NCI-H526 treated with DMSO at 0.1 percent for 48 hours (cell line): ENCODE data around the gene CFAP299.

ENCODE experiments used
- DNase-seq: peaks from one replicate; lab custom pipeline; 2025; lab: John Stamatoyannopoulos, UW

The CFAP299 gene

DNA sequence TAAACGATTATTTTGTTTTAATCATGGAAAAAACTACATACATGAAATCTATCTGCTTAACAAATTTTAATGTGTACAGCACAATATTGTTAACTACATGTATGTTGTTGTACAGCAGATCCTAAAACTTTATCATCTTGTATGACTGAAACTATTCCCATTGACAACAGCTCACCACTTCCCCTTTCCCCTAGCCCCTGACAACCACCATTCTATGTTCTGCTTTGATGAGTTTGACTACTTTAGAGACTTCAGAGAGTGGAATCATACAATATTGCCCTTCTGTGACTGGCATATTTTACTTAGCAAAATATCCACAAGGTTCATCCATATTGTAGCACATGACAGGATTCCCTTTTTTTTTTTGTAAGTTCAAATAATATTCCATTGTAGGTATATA, 185.9 kb downstream of the CFAP299 start:
- no peak for DNase-seq

DNA sequence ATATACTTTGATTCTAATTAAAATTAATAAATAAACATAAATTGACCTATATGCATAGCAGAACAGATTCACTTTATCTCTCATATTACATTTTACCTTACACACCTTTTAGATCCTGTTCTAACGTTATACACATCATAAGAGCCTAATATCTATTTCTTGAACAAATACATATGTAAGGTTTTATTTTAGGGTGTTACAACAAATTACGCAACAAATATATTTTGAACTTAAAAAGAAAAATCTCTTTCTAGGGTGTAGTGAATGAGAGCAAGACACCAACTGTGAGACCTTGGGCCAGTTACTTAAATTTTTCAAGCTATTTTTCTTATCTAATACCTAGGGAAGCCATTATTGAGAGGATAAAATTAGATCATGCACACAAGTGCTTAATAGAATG, 191.2 kb downstream of the CFAP299 start:
- no peak for DNase-seq

DNA sequence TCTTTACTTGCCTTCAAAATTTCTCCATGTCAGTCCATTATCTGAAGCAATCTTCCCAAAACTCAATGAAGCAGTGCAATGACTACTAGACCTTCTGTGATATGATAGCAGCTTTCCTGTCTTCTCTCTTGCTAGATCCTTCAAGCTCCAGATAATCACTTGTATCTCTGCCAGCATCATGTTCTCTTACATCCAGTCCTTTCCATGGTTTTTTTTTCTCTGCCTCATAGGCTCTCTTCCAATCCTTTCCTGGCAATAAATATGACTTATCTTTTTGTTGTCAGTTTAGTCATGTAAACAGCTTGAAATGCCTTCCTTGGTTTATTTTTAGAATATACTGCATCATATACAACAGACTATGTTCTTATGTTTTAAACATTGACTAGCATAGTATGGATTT, 193.5 kb downstream of the CFAP299 start:
- no peak for DNase-seq

DNA sequence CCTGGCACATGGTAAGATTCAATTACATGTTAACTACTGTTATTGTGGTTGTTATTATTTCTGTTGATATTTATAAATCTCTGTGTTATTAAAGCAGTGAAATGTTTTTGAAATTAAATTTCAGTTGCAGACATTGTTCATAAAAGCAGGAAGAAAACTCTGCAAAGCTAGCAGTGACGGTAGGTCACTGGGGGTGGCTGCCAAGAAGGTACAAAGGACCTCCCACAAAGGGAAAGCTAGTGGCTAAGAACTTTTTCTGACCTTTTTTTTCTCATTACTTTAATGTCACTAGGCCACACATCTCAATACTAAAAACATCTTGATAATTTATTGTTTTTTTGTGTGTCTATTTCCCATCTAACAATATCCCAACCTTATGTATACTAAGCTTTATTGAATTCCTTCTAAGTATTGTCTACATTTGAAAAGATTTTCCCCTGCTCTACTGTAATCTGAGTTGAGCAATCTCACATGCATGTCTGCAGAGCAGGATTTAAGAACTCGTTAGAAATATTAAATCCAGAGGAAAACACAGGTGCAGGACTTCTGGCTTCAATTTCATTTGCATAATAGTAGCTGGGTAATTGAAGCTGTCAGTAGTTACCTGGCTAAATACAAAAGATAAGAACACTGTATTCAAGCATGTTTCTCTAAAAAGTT, 197.3 kb downstream of the CFAP299 start:
- peak; percentile 32 for DNase-seq

DNA sequence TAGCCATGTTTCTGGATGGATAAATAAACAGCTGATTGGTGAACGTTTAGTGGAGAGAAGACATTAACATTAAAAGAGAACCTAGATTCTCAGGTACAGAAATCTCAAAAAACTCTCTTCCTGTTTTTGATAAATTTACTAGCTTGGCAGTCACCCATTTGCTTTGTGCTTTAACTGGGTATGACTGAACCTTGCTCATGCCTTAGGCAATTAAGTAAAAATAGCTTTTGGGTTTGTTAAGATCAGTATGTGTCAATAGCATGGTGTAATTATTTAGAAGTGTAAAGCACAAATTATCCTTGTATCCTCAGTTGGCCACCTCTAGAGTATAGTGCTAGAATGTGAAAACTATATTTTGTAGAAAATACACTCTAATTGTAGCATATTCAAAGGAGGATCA, 200.0 kb downstream of the CFAP299 start:
- no peak for DNase-seq

DNA sequence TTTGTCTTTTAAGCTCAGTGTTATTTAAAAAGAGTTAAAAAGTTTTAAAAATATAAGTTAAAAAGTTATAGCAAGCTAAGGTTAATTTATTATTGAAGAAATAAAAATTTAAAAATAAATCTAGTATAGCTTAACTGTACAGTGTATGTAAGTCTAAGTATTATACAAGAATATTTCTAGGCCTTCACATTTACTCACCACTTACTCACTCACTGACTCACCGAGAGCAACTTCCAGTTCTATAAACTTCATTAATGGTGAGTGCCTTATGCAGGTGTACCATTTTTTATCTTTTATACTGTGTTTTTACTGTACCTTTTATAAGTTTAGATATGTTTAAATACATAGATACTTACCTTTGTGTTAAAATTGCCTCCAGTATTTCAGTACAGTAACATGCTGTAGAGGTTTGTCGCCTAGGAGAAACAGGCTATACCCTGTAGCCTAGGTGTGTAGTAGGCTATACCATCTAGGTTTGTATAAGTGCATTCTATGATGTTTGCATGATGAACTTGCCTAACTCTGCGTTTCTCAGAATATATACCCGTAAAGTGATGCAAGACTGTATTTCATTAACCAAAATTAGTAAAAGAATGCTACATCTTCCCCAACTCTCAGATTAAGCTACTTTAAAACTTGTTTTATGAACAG, 202.9 kb downstream of the CFAP299 start:
- no peak for DNase-seq

DNA sequence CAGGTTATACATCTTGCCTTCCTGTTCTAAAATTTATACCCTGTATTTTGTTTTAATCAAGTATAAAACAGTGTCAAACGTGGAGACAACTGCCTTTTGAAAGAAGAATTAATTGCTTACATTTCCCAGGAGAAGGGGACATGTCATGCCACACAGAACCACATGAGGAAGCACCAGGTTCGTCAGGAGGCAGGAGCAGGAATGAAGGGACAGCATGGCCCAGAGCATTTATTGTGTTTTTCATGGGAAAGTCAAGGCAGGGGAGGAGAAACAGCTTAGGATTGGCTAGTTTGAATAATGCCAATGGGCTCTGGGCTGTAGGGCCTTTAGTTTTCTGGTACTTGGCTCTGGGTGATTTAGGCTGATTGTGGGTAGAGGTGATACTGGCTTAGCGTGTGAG, 203.7 kb downstream of the CFAP299 start:
- no peak for DNase-seq

DNA sequence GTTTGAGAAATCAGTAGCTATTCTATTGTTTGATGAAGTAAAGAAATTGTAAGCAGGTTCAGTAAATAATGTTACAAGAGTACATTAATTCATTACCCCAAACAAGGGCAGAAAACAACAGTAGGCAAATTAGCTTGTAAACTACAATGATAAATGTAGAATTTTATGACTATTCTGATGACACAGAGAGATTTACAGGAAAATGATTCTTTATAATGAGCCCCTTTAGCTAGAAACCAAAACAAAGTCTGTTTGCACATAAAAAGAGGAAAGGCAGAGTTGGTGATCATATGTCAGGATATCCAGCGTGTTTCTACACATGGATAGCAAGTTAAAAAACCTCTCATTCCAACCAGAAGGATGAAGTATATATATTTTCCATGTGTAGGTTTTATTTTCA, 204.8 kb downstream of the CFAP299 start:
- peak; percentile 31 for DNase-seq

DNA sequence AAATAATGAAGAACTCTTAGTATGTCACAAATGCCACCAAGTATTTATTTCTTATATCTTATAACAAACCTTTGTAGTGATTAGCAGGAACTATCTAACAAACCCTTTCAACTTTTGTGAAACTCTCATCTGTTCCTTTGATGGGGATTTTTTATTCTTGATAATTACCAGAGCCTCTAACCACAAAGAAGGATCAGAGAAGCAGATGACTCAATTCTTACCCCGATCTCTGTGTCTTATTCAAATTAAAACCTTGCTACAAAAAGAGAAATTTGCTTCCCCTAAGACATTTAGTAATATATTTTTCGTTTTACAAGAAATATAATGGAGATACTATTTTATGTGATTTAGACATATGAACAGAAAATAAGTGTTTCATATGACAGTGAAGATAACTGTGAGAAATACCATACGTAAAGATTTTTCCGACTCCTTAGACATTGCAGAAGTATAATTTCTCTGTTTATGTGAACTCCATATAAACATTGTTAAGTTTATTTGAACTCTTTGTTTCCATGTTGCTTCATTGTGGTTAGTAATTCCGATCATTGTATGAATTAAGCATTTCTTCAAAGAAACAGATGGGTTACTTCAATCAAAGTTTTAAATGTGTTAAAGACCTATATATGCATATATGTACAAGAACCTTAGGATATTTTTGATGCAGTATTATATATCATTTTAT, 205.4 kb downstream of the CFAP299 start:
- no peak for DNase-seq

DNA sequence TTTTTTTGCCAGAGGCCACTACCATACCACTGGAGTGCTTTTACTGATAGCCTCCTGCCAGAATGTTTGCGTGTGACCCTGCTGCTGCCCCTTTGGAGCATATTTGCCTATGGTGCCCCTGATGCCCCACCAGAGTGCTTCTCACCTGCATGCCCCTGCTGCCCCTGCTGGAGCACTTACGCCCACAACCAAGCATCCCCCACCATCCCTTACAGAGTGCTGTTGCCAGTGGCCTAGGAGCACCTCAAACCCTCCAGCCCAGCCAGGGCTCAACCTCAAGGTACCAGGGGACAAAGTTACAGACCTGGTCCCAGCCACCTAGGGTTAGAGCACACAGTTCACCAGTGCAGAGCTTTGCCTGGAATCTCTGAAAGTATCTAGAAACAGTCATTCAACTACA, 207.2 kb downstream of the CFAP299 start:
- DNase-seq, result no peak

DNA sequence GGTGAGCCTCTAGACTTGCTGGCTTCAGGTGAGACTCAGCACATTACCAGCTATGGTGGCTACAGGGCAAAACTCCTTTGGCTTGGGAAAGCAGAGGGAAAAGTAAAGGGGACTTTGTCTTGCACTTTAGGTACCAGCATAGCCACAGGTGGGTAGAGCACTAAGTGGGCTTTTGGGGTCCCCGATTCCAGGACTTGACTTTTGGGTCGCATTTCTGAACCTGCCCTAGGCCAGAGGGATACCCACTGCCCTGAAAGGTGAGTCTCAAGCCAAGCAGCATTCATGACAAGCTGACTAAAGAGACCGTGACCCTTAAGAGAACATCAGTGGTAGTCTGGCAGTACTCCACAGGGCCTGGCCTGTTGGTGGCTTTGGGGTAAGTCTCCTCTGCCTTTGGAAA, 224.8 kb downstream of the CFAP299 start:
- no peak for DNase-seq

DNA sequence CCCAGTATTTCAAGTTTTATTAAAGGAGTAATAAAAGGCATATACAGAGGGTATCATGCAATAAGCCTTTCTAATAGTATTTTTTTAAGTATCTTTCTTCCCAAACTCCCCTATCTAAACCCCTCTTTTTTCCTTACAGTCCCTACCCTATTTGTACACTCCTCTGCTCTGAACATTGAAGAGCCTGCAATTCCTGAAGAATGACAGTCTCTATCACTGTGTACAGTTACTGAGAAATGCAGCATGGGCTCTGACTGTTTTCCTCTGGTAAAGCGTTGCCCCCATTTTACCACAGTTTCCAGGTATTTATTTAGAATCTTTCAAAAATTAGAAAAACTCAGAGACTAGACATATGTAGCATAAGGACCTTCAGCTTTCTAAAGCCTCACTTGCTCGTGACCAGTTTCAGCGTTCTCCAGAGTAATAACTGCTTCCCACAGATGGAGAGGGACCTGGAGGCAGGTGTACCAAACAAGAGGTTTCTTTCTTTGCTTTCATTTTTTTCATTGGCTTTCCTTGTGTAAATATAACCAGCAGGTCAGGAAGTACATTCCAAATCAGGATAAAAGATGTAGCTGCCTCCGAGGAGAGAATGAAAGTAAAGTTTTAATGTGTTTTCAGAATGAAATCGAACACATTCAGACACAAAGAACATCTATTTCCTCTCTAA, 230.8 kb downstream of the CFAP299 start:
- peak; percentile 25 for DNase-seq

DNA sequence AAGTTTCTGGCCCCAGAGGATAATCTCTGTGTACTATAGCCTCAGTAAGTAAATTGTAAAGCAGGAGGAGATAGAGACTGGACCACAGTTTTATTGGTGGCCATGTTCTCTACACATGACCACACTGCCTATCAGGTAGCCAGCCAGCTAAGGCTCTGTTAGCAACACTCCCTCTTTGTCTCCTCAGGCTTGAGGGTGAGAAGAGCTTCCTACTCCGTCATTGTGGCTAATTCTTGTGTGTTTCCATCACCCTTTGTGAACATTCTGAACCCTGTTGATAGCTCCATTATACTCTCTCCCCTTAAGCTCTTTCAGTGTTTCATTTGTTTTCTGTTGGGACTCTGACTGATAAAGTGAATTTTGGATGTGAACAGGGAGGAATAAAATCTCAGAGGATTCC, 233.4 kb downstream of the CFAP299 start:
- DNase-seq, result no peak

DNA sequence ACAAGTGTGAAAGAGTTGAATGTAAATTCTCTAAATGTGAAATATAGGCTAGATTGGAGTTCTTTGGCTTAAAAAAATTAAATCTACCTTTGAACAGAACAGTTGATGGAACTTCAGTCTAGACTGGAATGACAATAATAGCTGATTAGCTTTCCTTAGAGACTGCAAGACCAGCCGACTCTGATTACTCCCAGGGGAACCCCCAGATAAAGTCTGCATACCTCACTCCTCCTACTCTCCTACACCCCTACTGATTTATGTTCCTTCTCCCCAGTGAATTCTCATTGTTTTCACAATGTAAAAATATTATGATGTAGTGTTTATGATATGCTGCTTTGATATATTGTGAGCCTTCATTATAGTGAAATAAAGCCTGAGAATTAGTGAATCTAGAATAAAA, 241.3 kb downstream of the CFAP299 start:
- no peak for DNase-seq

DNA sequence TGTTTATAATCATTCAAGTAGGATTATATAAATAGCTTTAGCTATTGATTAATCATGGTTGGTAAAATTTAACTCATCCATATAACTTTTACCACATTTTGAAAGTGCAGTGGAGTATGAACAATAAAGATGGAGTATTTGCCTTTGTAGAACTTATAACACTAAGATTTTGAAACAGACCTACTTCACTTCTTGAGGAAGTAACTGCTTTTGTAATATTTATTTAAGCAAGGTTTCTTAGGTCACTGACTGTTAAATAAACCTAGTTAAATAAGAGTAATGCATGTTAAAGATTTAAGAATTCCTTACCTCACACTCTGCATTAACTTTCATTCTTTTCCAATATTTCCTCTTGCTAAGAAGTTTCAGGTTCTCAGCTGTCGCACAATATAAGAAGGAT, 242.5 kb downstream of the CFAP299 start:
- DNase-seq, result no peak

DNA sequence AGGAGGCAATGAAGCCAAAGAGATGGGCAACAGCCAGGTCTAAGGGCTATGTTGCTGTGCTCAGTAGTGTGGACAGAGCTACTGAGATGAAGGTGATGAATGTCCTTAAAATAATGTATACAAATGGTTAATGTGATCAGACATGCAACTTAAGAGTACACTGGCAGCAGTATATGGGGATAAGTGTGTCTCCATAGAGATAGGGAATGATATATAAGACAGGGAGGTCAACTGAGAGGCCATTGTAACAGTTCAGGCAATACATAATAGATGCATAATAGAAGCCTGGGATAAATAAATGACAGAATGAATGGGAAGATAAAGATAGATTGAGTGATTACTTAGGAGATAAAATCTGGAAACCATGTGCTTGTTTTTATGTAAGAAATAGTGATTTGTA, 250.0 kb downstream of the CFAP299 start:
- DNase-seq, result no peak

DNA sequence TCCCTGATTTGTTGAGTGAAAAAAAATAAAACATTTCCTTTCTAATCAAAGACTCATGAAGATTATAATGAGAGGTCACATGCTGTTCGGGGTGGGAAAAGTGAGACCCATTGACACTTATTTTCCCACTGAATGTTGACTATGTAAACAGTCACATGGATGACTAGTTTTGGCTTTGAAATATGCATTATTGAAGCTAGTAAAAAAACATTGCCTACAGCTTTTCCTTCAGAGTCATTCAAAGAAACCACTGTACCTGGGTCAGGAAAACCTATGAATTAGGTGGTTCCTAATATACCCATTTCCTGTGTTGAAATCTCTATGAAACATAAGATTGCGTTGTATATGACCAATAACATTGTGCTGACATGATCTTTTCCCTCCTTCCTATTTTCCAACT, 251.2 kb downstream of the CFAP299 start:
- no peak for DNase-seq

DNA sequence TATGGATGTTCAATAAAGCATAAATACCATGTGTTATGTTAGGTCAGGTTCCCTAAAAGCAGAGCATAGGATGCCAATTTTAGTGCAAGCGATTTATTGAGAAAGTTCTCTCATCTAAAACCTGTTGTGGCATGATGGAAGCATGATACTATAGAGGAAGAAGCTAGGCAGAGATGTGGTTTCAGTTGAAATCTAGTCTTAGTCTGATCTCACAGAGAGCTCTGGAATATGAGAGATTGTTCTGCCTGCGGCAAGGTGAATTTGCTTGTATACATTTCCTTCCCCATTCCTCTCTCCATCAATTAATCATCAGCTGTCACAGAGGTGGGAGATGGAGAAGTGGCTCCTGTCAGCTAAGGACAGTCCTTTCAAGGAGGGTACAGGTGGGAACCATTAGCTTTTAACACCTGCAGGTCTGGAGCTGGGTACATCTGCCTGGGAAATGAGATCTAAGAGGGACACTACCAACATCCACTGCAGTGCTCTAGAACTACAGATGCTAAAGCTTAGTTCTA, 252.4 kb downstream of the CFAP299 start:
- DNase-seq, result peak; percentile 81

DNA sequence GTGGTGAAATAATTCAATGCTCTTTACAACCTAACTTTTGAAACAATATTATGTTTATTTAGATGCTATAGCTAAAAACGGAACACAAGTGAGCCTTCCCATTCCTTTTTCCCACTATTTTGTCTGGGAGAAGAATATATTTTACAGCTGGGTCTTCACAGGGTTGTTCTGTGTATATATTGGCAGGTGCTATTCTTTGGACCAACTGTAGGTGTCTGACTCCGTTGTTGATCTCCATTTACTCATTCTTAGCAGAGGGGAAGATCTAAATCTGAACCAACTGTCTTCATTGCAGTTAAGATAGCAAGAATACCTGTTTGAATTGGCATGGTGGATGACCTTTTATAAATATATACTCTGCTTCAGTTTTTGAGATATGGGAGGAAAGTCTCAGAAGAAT, 257.4 kb downstream of the CFAP299 start:
- no peak for DNase-seq

DNA sequence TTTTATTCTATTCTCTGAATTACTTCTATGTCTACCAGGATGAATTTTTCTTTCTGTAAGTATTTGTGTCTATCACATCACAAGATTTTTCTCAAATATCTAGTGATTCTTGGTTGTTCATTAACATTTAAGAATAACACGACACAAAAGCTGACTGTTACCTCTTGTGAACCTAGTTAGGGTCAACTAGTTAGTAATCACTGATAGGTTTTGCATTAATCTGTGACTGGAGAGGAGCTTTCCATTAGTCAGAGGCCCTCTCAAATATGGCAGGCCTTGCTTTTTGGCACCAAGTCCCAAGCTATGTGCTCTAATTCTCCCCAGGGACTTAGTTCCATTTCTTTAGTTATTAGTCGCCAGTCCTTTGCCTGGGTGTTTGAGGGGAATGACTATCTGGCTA, 259.2 kb downstream of the CFAP299 start:
- DNase-seq, result no peak

DNA sequence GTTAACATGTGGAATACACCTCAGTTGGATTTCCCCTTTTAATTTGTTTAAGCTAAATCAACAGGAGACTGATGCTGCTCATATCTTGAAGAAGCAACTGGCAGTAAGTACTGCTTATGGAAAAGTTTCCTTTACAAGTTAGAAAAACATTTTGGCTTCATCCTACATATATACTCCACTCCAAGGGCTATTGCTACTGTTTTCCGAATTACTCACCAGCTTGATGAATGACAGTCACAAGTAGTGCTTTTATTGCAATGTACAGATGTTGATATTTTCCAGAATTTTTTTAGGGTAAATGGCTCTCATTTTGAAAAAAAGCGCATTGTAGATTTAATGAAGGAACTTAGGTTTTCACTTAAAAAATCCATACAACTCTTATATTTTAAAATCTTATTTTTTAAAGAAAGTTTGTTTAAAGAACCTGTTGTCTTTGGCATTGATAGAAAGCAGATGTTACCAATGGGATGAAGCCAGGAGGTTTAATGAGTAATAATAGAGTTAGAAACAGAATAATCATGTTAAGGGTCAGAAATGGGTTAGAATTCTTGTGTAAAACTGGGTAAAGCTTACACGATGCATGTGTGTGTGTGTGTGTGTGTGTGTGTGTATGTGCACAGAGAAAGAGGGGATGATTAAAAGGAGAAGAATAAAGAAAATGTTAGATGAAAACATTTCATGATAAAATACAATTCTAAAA, 272.9 kb downstream of the CFAP299 start:
- no peak for DNase-seq

DNA sequence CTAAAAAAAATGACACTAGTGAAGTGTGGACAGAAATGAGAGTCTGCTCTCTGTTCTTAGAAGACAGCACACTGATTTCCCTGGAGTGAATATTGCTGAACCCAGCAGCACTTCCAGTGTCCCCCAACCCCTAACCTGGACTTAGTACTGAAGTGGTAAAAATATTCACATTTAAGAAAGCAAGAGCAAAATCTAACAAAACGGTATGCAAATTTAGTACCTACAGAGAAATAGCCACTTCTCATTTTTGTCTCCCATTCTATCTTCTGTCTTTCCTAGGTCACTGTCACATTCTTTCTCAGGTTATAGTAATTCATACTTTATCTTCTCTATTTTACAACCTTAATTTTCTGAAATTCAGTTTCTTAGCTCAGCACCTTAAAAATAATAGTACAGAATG, 274.7 kb downstream of the CFAP299 start:
- DNase-seq, result no peak
